GM21737 (cell line): Measurements from ENCODE around the gene TMED5.
"Not testable (repeated sequence)": the region's sequence is repeated elsewhere in the genome, so short reads cannot be mapped to it uniquely, and the experiment has no call there.

Experiments
- ATAC-seq: cut with Tn5 transposase; IDR thresholded peaks from one replicate; pipeline ENCODE4 v1.9.1; 2021; ENCODE audit warnings: mild to moderate bottlenecking, moderate library complexity; ENCODE audit not compliant: unreplicated experiment

Gene TMED5

GRCh38 chr1:93172778-93173177 is 7.4 kb downstream of the TMED5 start:
- ATAC-seq: no peak

- no peak for ATAC-seq
These were observed 8.6 kb downstream of the TMED5 start for GRCh38 chr1:93171549-93172034.

- not testable (repeated sequence) for ATAC-seq
These were observed 10.0 kb downstream of the TMED5 start for GRCh38 chr1:93170141-93170678.

- no peak for ATAC-seq
These were observed 13.2 kb downstream of the TMED5 start for GRCh38 chr1:93167006-93167405.

- not testable (repeated sequence) for ATAC-seq
These were observed 14.3 kb downstream of the TMED5 start for GRCh38 chr1:93165895-93166294.

DNA sequence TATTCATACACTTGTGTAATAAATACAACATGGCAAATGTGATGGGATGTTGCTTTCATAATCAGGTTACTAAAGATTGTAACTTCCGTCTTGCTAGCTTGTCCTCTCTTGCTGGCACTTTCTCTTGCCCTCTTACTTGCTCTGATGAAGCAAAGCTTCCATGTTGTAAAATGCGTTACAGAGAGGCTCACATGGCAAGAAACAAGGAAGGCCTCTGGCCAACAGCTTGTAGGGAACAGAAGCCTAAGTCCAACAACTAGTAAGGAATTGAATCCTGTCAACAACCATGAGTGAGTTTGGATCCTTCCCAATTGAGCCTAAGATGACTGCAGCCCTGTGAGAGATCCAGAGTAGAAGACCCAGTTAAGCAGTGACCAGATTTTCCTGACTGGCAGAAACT is 15.4 kb downstream of the TMED5 start:
- ATAC-seq: no peak

DNA sequence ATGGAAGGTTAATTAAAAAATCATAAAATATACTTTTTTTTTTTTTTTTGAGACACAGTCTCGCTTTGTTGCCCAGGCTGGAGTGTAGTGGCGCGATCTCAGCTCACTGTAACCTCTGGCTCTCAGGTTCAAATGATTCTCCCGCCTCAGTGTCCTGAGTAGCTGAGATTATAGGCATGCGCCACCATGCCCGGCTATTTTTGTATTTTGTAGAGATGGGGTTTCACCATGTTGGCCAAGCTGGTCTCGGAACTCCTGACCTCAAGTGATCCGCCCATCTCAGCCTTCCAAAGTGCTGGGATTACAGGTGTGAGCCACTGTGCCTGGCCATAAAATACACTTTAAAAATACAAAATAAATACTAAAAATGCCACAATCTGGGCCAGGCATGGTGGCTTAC is 16.9 kb downstream of the TMED5 start:
- ATAC-seq: not testable (repeated sequence)

DNA sequence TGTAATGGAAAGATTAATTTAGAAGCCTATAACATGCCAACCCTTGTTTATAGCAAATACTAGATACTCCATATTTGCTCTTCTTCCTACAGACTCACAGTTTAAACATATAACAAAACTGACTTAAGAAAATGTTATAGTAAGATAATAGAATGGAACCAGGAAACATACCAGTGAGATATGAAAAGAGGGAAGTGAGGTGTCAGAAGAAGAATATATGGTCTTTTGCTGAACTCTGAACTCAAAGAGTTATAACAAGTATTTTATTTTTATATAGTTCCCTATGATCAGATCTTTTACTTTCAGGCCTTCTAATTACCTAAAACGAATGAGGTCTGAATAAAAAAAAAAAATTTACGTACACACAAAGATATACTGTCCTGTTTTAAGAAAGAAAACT is 20.9 kb downstream of the TMED5 start:
- no peak for ATAC-seq

- ATAC-seq: no peak
These were observed 24.9 kb downstream of the TMED5 start for GRCh38 chr1:93155335-93155734.

DNA sequence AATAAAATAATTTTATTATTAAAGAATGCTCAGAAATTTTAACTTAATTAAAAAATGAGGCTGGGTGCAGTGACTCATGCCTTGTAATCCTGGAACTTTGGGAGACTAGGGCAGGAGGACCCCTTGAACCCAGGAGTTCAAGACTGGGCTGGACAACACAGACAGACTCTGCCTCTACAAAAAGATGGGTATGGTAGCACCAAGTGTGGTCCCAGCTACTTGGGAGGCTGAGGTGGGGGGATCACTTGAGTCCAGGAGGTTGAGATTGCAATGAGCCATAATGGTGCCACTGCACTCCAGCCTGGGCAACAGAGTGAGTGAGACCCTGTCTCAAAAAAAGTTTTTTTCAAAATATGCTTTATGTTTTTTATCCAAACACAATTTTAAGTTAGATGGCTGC is 25.3 kb downstream of the TMED5 start:
- ATAC-seq: no peak

- no peak for ATAC-seq
These were observed 27.4 kb downstream of the TMED5 start for GRCh38 chr1:93152835-93153234.

GRCh38 chr1:93151474-93151873 is 28.7 kb downstream of the TMED5 start:
- no peak for ATAC-seq

DNA sequence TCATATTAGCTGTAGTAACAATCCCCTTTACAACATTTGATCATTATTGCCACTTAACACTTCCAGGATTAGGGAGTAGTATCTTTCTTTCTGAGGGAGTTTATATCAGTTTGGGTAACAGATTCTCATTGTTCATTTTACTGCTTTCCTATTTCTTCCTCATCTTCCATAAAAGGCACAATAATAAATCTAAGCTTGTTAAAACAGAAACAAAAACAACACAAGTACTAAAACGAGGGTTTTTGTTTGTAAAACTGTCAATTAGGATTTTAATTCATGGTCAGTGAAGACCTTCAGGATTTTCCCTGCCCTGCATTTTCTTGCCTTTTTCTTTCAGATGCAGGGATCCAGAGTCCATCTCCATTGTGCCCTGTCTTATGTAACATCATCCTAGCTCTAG is 29.5 kb downstream of the TMED5 start:
- ATAC-seq: no peak

GRCh38 chr1:93148001-93148400 is 32.2 kb downstream of the TMED5 start:
- ATAC-seq: no peak

- no peak for ATAC-seq
These were observed 36.4 kb downstream of the TMED5 start for GRCh38 chr1:93143769-93144168.

DNA sequence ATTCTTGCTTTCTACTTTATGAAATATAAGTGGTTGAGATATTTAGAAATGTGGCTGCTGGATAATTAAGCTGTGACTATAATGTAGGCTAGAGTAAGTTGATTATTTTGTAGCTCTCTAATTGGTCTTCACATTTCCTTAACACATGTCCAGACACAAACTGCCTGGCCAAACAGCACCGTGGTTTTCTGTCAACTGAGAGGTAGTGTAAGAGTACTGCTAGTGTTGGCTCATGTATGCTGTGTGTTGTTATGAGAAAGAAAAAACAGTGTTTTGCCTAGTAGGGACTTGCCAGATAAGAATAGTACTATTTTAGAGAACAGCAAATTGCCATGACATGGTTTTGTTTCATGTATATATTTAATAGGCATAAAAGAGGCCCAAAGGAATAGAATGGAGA is 37.1 kb downstream of the TMED5 start:
- ATAC-seq: no peak

DNA sequence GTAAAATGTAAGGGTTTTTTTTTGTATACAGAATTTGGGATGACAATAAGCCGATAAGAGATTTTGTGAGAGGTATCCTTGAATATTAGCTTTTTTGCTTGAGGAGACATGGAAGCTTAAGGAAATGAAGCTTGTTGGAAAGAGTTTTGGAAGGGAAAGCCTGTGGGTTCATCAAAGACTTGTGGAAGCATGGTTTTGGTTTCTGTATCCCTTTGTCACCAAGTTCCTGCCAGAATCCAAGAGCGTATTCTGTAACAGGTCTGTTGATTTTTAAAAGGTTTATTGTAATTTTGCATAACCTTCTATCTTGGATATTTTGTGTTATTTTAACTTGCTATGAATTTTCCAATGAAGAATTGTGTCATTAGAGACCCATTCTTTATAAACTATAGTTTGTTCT is 38.1 kb downstream of the TMED5 start:
- no peak for ATAC-seq

DNA sequence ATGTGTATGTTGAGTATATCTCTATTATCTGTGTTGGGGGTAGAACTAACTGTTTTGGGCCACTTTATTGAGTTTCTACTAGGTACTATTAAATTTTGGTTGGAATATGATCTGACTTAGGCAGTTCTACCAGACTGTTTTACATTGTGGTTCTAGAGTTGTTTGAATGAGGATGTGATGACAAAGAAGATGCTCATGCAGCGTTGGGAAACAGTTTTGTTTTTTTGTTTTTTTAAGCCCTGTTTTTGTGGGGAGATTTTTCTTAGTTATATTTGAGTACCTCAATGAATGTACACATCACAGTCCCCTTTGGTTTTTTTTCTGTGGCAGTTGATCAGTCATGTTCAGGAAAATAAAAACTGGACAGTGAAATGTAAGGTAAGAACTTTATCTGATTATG is 40.1 kb downstream of the TMED5 start:
- no peak for ATAC-seq

DNA sequence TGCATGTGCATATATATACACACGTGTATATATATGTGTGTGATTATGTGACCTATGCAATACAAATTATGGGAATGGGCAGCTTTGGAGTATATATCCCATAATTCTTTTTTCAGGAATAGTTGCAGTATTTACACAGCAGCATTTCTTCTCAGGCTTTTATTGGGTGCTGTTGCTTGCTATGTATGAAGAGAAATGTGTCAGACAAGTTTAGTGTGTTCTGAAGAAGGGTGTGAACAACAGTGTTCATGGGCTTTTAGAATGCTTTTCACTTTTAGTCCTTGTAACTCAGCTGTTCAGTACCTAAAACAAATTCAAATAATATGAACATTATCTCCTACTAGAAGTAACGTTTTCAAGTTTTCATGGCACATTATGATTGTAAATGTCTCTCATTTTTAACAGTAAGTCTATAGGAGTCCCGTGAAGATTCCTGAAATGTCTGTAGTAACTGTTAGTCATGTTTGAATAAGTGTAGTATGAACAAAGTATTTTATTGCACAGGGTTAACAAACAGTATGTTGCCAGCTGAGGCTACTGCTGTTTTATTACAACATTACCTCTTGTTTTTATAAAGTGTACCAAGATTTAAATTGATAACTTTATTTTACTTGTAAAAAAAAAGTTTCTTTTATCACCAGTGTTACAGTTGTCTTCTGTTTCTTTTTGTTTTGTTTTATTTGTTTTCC is 42.5 kb downstream of the TMED5 start:
- ATAC-seq: no peak

DNA sequence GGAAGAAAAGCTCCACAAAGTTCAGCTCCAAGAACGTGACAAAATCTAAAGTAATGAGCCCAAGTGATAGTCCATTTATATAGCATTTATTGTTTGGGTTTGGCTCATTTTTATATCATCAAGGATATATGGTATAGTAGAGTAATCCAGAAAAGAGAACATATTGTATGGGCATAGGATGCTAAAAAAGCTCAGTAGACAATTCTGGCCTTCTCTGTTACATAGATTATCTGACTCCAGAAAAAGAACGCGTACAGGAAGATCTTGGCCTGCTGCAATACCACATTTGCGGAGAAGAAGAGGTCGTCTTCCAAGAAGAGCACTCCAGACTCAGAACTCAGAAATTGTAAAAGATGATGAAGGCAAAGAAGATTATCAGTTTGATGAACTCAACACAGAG is 43.8 kb downstream of the TMED5 start:
- ATAC-seq: no peak

GRCh38 chr1:93132638-93133037 is 47.6 kb downstream of the TMED5 start:
- ATAC-seq: no peak

- ATAC-seq: no peak
These were observed 50.6 kb downstream of the TMED5 start for GRCh38 chr1:93129507-93130099.
